Panc1 (cell line): Measurements from ENCODE around the gene TMC8. TPM values are rescaled to one million over a fixed set of nuclear protein-coding genes. Genes with fewer than 3 reads are reported as not detected.
A peak's percentile ranks its signal among the peaks of the same experiment; 100 is the strongest.

ENCODE experiments used
- ATAC-seq: fragments of 200-7000 bp; cut with Tn5 transposase; 2 replicates; pipeline ENCODE4 v1.9.1; 2020; ENCODE audit warnings: mild to moderate bottlenecking, moderate library complexity
- BruUV-seq: library from RNA; stranded (reverse); fragments of 400-500 nt; replicated peaks from 2 replicates; lab custom pipeline; 2021; lab: Mats Ljungman, UMichigan
- CTCF ChIA-PET: fragments of 300-600 bp; sonication (Branson Sonifier 250); formaldehyde crosslinking; loops from one replicate; lab custom pipeline; 2022; ENCODE audit warnings: antibody characterized with exemption; lab: Charles Lee
- POLR2A ChIA-PET: fragments of 300-600 bp; sonication (Branson Sonifier 250); formaldehyde crosslinking; loops from one replicate; lab custom pipeline; 2022; ENCODE audit warnings: antibody characterized with exemption; lab: Charles Lee
- DNase-seq: peaks from one replicate; pipeline ENCODE4 v3.0.0-alpha.2; 2010; ENCODE audit warnings: low read depth, low spot score
- H3K27ac ChIP-seq: 2 replicates; pipeline ENCODE4 v1.5.1; 2011; ENCODE audit warnings: mild to moderate bottlenecking, low read length, inconsistent platforms
- H3K27me3 ChIP-seq: fragments of 200-500 bp; sonication (Bioruptor generic); 2 replicates; pipeline ENCODE4 v1.6.0; 2014; ENCODE audit warnings: low read length, inconsistent platforms; ENCODE audit not compliant: control insufficient read depth, insufficient read depth
- H3K36me3 ChIP-seq: fragments of 200-500 bp; sonication (Bioruptor generic); 2 replicates; pipeline ENCODE4 v1.5.1; 2014; ENCODE audit warnings: inconsistent platforms, mild to moderate bottlenecking, low read length, moderate library complexity; ENCODE audit not compliant: control insufficient read depth, insufficient read depth
- H3K4me1 ChIP-seq: 2 replicates; pipeline ENCODE4 v1.5.1; 2011; ENCODE audit warnings: inconsistent platforms, mild to moderate bottlenecking, low read length, moderate library complexity; ENCODE audit not compliant: control insufficient read depth, insufficient read depth
- H3K4me3 ChIP-seq, 2 experiments: 2 replicates each; pipeline ENCODE4 v1.5.1; 2011 to 2012; ENCODE audit warnings: low read depth in 2 of 2, low read length in 2 of 2, mild to moderate bottlenecking in 2 of 2, inconsistent platforms in 1 of 2, moderate library complexity in 1 of 2
- H3K9me3 ChIP-seq: fragments of 200-500 bp; sonication (Bioruptor generic); 2 replicates; pipeline ENCODE4 v1.5.1; 2014; ENCODE audit warnings: low read depth, mild to moderate bottlenecking, inconsistent platforms, low read length, moderate library complexity; ENCODE audit not compliant: control insufficient read depth, insufficient read depth
- CTCF ChIP-seq: fragments of 450-650 bp; IDR thresholded peaks from 2 replicates; pipeline ENCODE4 v1.5.1; 2017; ENCODE audit warnings: mild to moderate bottlenecking
- POLR2AphosphoS5 ChIP-seq: IDR thresholded peaks from 2 replicates; pipeline ENCODE4 v1.6.1; 2012; ENCODE audit warnings: mild to moderate bottlenecking, low read depth, low read length, moderate library complexity
- REST ChIP-seq, 2 experiments: IDR thresholded peaks; 2 replicates each; pipeline ENCODE4 v1.6.1; 2011 to 2012; ENCODE audit warnings: low read depth in 2 of 2, control low read depth in 1 of 2, low read length in 1 of 2, mild to moderate bottlenecking in 1 of 2, moderate library complexity in 1 of 2; ENCODE audit not compliant: insufficient read depth in 1 of 2
- SIN3A ChIP-seq: IDR thresholded peaks from 2 replicates; pipeline ENCODE4 v1.6.1; 2012; ENCODE audit warnings: low read depth, mild to moderate bottlenecking, low read length, moderate library complexity, borderline replicate concordance; ENCODE audit not compliant: insufficient read depth
- TCF7L2 ChIP-seq: IDR thresholded peaks from 2 replicates; pipeline ENCODE4 v1.6.1; 2011; ENCODE audit warnings: mild to moderate bottlenecking, low read depth, low read length, inconsistent platforms
- in situ Hi-C: cut with HindIII; loops from 2 replicates; pipeline ENCODE4 v1.10.0; 2016; ENCODE audit warnings: low sequenced_read_pairs, low pct_unique_long_range_greater_than_20kb
- intact Hi-C: fragments of 100-400 bp; cut with micrococcal nuclease; formaldehyde crosslinking; loops from one replicate; pipeline ENCODE4 v1.10.0; 2022; ENCODE audit not compliant: unreplicated experiment
- total RNA-seq: library from RNA; stranded (reverse); gene quantifications from one replicate; pipeline ENCODE4 v1.2.1, GENCODE V29; 2021; ENCODE audit not compliant: unreplicated experiment

TMC8 gene
- total RNA-seq, 1 experiment from 2014 or later = 1.4 TPM

GRCh38 chr17:78179372-78179771 is 48.8 kb downstream of the TMC8 start:
- Histone ChIP-seq H3K4me3 (no peak overlapping the region), H3K36me3 (peaks cover 3% of the 10 kb centered on the region; the same call in 1 of the 2 replicates), H3K4me1 (peaks cover 26% of the 10 kb centered on the region), H3K9me3 (no peaks in the 10 kb centered on the region), H3K27me3 (no peaks in the 10 kb centered on the region), H3K27ac (no peak overlapping the region)
- intact Hi-C loops (loop anchor here (5.0 kb wide), 1 partner anchor 67 kb away; no protein-coding TSS in a partner anchor), in situ Hi-C loops (no loop called here)
- POLR2A ChIA-PET = no interaction called here
- TF ChIP-seq CTCF = no peak
- no peak for TF ChIP-seq TCF7L2
- TF ChIP-seq SIN3A = no peak
- TF ChIP-seq POLR2AphosphoS5 = no peak
- TF ChIP-seq REST (IDR thresholded peaks at IDR 0.05; ENCODE audit: insufficient read depth in 1 of 2, low read depth in 2 of 2, low read length in 1 of 2) = no peak
- no TSS peak for BruUV-seq
- ATAC-seq (no peak), DNase-seq (no peak)
- CTCF ChIA-PET = no interaction called here

GRCh38 chr17:78180083-78180482 is 49.5 kb downstream of the TMC8 start:
- Histone ChIP-seq H3K27me3 (no peaks in the 10 kb centered on the region), H3K36me3 (peaks cover 3% of the 10 kb centered on the region; the same call in 1 of the 2 replicates), H3K9me3 (no peaks in the 10 kb centered on the region), H3K27ac (no peak overlapping the region), H3K4me1 (peaks cover 24% of the 10 kb centered on the region), H3K4me3 (no peak overlapping the region)
- TF ChIP-seq TCF7L2 = no peak
- TF ChIP-seq CTCF = no peak
- TF ChIP-seq REST (IDR thresholded peaks at IDR 0.05; ENCODE audit: insufficient read depth in 1 of 2, low read depth in 2 of 2, low read length in 1 of 2) = no peak
- TF ChIP-seq SIN3A = no peak
- TF ChIP-seq POLR2AphosphoS5 = no peak
- CTCF ChIA-PET = no interaction called here
- ATAC-seq (no peak), DNase-seq (no peak)
- intact Hi-C loops = no loop called here
- TSS peak; percentile 31 for BruUV-seq
- POLR2A ChIA-PET = no interaction called here
- in situ Hi-C loops = no loop called here
